CD4-positive, alpha-beta T cell treated with Interleukin-15 for 4 hours (primary cell): ENCODE data around the gene KAT14.
"Not testable (repeated sequence)": the region's sequence is repeated elsewhere in the genome, so short reads cannot be mapped to it uniquely, and the experiment has no call there.

Experiments
- DNase-seq: peaks from one replicate; pipeline ENCODE4 v3.0.0-alpha.2; 2020; ENCODE audit warnings: low spot score

Gene KAT14

GRCh38 chr20:18218280-18218679 is 80.6 kb downstream of the KAT14 start:
- no peak for DNase-seq

- no peak for DNase-seq
Observed at GRCh38 chr20:18223409-18223808, 85.7 kb downstream of the KAT14 start.

- DNase-seq: no peak
Observed at GRCh38 chr20:18224968-18225568, 87.4 kb downstream of the KAT14 start.

DNA sequence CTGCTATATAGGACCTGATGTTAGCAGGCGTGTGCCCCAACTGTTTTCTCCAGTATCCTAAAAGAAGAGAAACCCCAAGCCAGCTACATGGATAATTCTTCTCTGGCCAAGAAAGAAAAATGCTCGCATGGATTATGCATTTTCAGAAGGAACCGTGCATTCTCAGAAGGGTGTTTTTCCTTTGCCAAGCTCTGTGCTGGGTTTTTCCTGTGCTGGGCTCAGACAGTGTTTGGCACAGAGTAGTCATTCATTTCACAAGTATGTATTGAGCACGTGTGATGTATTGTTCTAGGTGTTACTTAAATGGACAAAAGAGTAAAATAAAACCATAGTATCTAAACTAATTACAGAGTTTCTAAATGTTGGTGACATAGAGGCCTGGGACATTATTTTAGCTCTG is 88.0 kb downstream of the KAT14 start:
- DNase-seq: no peak

GRCh38 chr20:18226741-18227140 is 89.1 kb downstream of the KAT14 start:
- not testable (repeated sequence) for DNase-seq

- DNase-seq: no peak
Observed at GRCh38 chr20:18233408-18233943, 95.8 kb downstream of the KAT14 start.
